Measurements from ENCODE around the gene FCGBP.

DNA sequence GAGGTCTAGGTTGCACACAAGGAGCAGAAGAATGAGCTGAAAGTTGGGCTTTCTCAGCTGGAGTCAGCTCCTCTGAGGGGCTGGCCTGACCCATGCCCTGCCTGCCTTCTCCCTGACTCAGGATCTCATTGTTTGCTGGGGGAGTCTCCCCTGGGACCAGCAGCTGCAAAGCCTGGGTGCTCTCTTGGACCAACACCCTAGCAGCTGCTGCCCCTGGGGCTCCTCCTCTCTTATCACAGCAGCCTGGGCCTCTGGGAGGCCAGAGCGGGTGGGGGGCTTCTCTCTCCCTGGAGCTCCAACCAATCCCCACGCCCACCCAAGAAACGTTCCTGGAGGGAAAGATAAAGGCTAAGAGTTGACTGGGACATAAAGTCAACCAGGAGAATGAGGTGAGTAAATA, 1.6 kb upstream of the FCGBP start:
- TF ChIP-seq CTCF (IDR thresholded peaks at IDR 0.05; ENCODE audit: insufficient read depth, low read depth, low read length) (no peak), EZH2 (IDR thresholded peaks at IDR 0.05; ENCODE audit: insufficient read depth, low read length) (no peak)
